PFSK-1 (cell line): ENCODE data around the gene HECTD1.

Experiments used
- FOXP2 ChIP-seq: optimal IDR thresholded peaks from 2 replicates; pipeline ENCODE3; 2011; ENCODE audit warnings: borderline replicate concordance, control low read depth, inconsistent platforms; ENCODE audit not compliant: insufficient read depth; ENCODE audit errors: extremely low read length, extremely low read depth
- POLR2AphosphoS5 ChIP-seq: IDR thresholded peaks from 2 replicates; pipeline ENCODE4 v1.6.1; 2012; ENCODE audit warnings: low read depth, mild to moderate bottlenecking, control low read depth, low read length, moderate library complexity
- REST ChIP-seq, 2 experiments: IDR thresholded peaks; 2 replicates each; pipeline versions ENCODE4 v1.6.1 to v1.8.0; 2011 to 2012; ENCODE audit warnings: low read depth in 2 of 2, low read length in 2 of 2, control low read depth in 1 of 2, inconsistent platforms in 1 of 2, mild to moderate bottlenecking in 1 of 2, moderate library complexity in 1 of 2; ENCODE audit not compliant: insufficient read depth in 1 of 2
- SIN3A ChIP-seq: IDR thresholded peaks from 2 replicates; pipeline ENCODE4 v1.6.1; 2012; ENCODE audit warnings: mild to moderate bottlenecking, low read length, moderate library complexity, borderline replicate concordance; ENCODE audit not compliant: insufficient read depth
- TAF1 ChIP-seq: IDR thresholded peaks from 2 replicates; pipeline ENCODE4 v1.6.1; 2012; ENCODE audit warnings: low read length, control low read depth, borderline replicate concordance; ENCODE audit not compliant: insufficient read depth

Gene HECTD1

GRCh38 chr14:31124197-31124596, 83.4 kb downstream of the HECTD1 start:
- TF ChIP-seq REST (IDR thresholded peaks at IDR 0.05; ENCODE audit: insufficient read depth in 1 of 2, low read depth in 2 of 2, low read length in 2 of 2), result no peak
- TF ChIP-seq TAF1, result no peak
- no peak for TF ChIP-seq SIN3A
- TF ChIP-seq POLR2AphosphoS5, result no peak
- no peak for TF ChIP-seq FOXP2

- no peak for TF ChIP-seq POLR2AphosphoS5
- no peak for TF ChIP-seq REST (IDR thresholded peaks at IDR 0.05; ENCODE audit: insufficient read depth in 1 of 2, low read depth in 2 of 2, low read length in 2 of 2)
- no peak for TF ChIP-seq TAF1
Observed at GRCh38 chr14:31122921-31123320, 84.7 kb downstream of the HECTD1 start.

- no peak for TF ChIP-seq REST (IDR thresholded peaks at IDR 0.05; ENCODE audit: insufficient read depth in 1 of 2, low read depth in 2 of 2, low read length in 2 of 2)
- no peak for TF ChIP-seq TAF1
- no peak for TF ChIP-seq FOXP2
- TF ChIP-seq SIN3A, result no peak
- TF ChIP-seq POLR2AphosphoS5, result no peak
Observed at GRCh38 chr14:31122098-31122611, 85.4 kb downstream of the HECTD1 start.

- no peak for TF ChIP-seq SIN3A
- no peak for TF ChIP-seq REST (IDR thresholded peaks at IDR 0.05; ENCODE audit: insufficient read depth in 1 of 2, low read depth in 2 of 2, low read length in 2 of 2)
- no peak for TF ChIP-seq POLR2AphosphoS5
- TF ChIP-seq TAF1, result no peak
- TF ChIP-seq FOXP2, result no peak
Observed at GRCh38 chr14:31118892-31119291, 88.7 kb downstream of the HECTD1 start.

GRCh38 chr14:31113794-31114193, 93.8 kb downstream of the HECTD1 start:
- no peak for TF ChIP-seq REST (IDR thresholded peaks at IDR 0.05; ENCODE audit: insufficient read depth in 1 of 2, low read depth in 2 of 2, low read length in 2 of 2)
- TF ChIP-seq TAF1, result no peak
- TF ChIP-seq POLR2AphosphoS5, result no peak
- TF ChIP-seq FOXP2, result no peak
- TF ChIP-seq SIN3A, result no peak
